Muscle of back (tissue), 13 donors: Measurements from ENCODE around the gene PRR11. TPM values are rescaled to one million over a fixed set of nuclear protein-coding genes. Genes with fewer than 3 reads are reported as not detected.
"Not testable (repeated sequence)": the region's sequence is repeated elsewhere in the genome, so short reads cannot be mapped to it uniquely, and the experiment has no call there.

Experiments
- DNase-seq, 3 donors: peaks; one replicate each; pipeline versions ENCODE4 v3.0.0 to v3.0.0-alpha.2; 2013
- long read RNA-seq, 9 donors: transcript quantifications; one replicate each; lab custom pipeline, GENCODE V29; 2026
- polyA plus RNA-seq, 10 donors: library from polyadenylated mRNA; unstranded; fragments of 120-200 nt; gene quantifications; one replicate each; pipeline ENCODE4 v1.2.1, GENCODE V29; 2013; ENCODE audit not compliant: insufficient read length in 10 of 10

Gene PRR11
- polyA plus RNA-seq, result 10 to 100 TPM; 10.3 to 19.8 (median 12.9) TPM
- long read RNA-seq, donor 1, result 0 reads
- long read RNA-seq, donor 2, result 0 reads
- long read RNA-seq, donor 3, result 0 reads
- long read RNA-seq, donor 4, result 0 reads
- long read RNA-seq, donor 5, partial matches to known transcripts, result 0 of 1 reads
- long read RNA-seq, donor 5, other reads (novel, unspliced or antisense), result 0 of 1 reads
- long read RNA-seq, donor 6, result 0 reads
- long read RNA-seq, donor 7, partial matches to known transcripts, result 0 of 1 reads
- long read RNA-seq, donor 7, other reads (novel, unspliced or antisense), result 0 of 1 reads
- long read RNA-seq, donor 8, partial matches to known transcripts, result 0 of 1 reads
- long read RNA-seq, donor 8, other reads (novel, unspliced or antisense), result 0 of 1 reads
- long read RNA-seq, donor 9, result 0 reads

- DNase-seq, result peak; percentile 98 to 100 (median 99)
Observed at GRCh38 chr17:59155439-59156177, at the start of gene PRR11. TSS of gene PRR11 (plus strand) at chr17:59155746. CDS start at chr17:59169753, 14,007 bp downstream.

- DNase-seq, result peak; percentile 12 to 68 (median 29)
Observed at GRCh38 chr17:59105852-59106462, 49.6 kb upstream of the PRR11 start.

GRCh38 chr17:59106463-59107305, 48.9 kb upstream of the PRR11 start, which contains the start of gene TRIM37:
TSS of gene TRIM37 (minus strand) at chr17:59106880. CDS start at chr17:59106461, 419 bp downstream.
- DNase-seq, result peak; percentile 98 to 100 (median 99)

- no peak for DNase-seq
Observed at GRCh38 chr17:59107306-59107670, 48.3 kb upstream of the PRR11 start.

GRCh38 chr17:59108400-59109102, 47.0 kb upstream of the PRR11 start:
- DNase-seq, result peak in 1 of 3 donors; percentile 5

- DNase-seq, result no peak
Observed at GRCh38 chr17:59110973-59111372, 44.6 kb upstream of the PRR11 start.

GRCh38 chr17:59111539-59111938, 44.0 kb upstream of the PRR11 start:
- DNase-seq, result no peak

GRCh38 chr17:59115474-59115873, 40.1 kb upstream of the PRR11 start:
- DNase-seq, result no peak

GRCh38 chr17:59121901-59122480, 33.6 kb upstream of the PRR11 start:
- DNase-seq, result no peak

GRCh38 chr17:59124665-59125064, 30.9 kb upstream of the PRR11 start:
- DNase-seq, result no peak

- no peak for DNase-seq
Observed at GRCh38 chr17:59126809-59127417, 28.6 kb upstream of the PRR11 start.

- no peak for DNase-seq
Observed at GRCh38 chr17:59129814-59130213, 25.7 kb upstream of the PRR11 start.

GRCh38 chr17:59131131-59131530, 24.4 kb upstream of the PRR11 start:
- DNase-seq, result no peak

- not testable (repeated sequence) for DNase-seq
Observed at GRCh38 chr17:59138339-59138738, 17.2 kb upstream of the PRR11 start.

- DNase-seq, result no peak
Observed at GRCh38 chr17:59139939-59140338, 15.6 kb upstream of the PRR11 start.

GRCh38 chr17:59141860-59142259, 13.7 kb upstream of the PRR11 start:
- no peak for DNase-seq

- DNase-seq, result no peak
Observed at GRCh38 chr17:59145571-59146096, 9.9 kb upstream of the PRR11 start.

GRCh38 chr17:59149051-59149450, 6.5 kb upstream of the PRR11 start:
- no peak for DNase-seq

GRCh38 chr17:59149841-59150511, 5.6 kb upstream of the PRR11 start:
- DNase-seq, result no peak
